ENCODE measurements around the gene CSAD.

The CSAD gene

GRCh38 chr12:53198486-53199110, 17.9 kb upstream of the CSAD start:
- no peak for DNase-seq

GRCh38 chr12:53197011-53197640, 16.4 kb upstream of the CSAD start:
- DNase-seq: no peak

GRCh38 chr12:53196486-53196885, 15.8 kb upstream of the CSAD start:
- no peak for DNase-seq

GRCh38 chr12:53195516-53196420, 15.0 kb upstream of the CSAD start:
- no peak for DNase-seq

- no peak for DNase-seq
These were observed 14.2 kb upstream of the CSAD start for GRCh38 chr12:53194973-53195372.

- DNase-seq: no peak
These were observed 13.4 kb upstream of the CSAD start for GRCh38 chr12:53193985-53194716.

GRCh38 chr12:53193040-53193439, 12.3 kb upstream of the CSAD start:
- no peak for DNase-seq

- DNase-seq: no peak
These were observed 11.9 kb upstream of the CSAD start for GRCh38 chr12:53192531-53193021.

- no peak for DNase-seq
These were observed 11.3 kb upstream of the CSAD start for GRCh38 chr12:53191885-53192530.

- no peak for DNase-seq
These were observed 10.6 kb upstream of the CSAD start for GRCh38 chr12:53191096-53191884.

GRCh38 chr12:53190108-53190729, 9.5 kb upstream of the CSAD start:
- no peak for DNase-seq

- DNase-seq: no peak
These were observed 6.6 kb upstream of the CSAD start for GRCh38 chr12:53187145-53187899.

- DNase-seq: no peak
These were observed 6.0 kb upstream of the CSAD start for GRCh38 chr12:53186745-53187144.

GRCh38 chr12:53185582-53186153, 4.9 kb upstream of the CSAD start:
- DNase-seq: no peak

- no peak for DNase-seq
These were observed 4.1 kb upstream of the CSAD start for GRCh38 chr12:53184828-53185227.

- DNase-seq: no peak
These were observed 2.2 kb upstream of the CSAD start for GRCh38 chr12:53182903-53183302.

- no peak for DNase-seq
These were observed 1.2 kb upstream of the CSAD start for GRCh38 chr12:53181935-53182334.

GRCh38 chr12:53180931-53181645, 363 bp upstream of the CSAD start:
- DNase-seq: peak; percentile 61

GRCh38 chr12:53179687-53180219, 972 bp downstream of the CSAD start:
- DNase-seq: no peak
